GM08714 (cell line): ENCODE data around the gene KIF5C.

Experiments
- H3K4me3 ChIP-seq: fragments of 200-500 bp; sonication (Bioruptor generic); 2 replicates; pipeline ENCODE4 v1.5.1; 2014; ENCODE audit warnings: mild to moderate bottlenecking, low read length, inconsistent platforms
- ZNF274 ChIP-seq: IDR thresholded peaks from 2 replicates; pipeline ENCODE4 v1.6.1; 2012; ENCODE audit warnings: mild to moderate bottlenecking, low read depth, low read length

Gene KIF5C

DNA sequence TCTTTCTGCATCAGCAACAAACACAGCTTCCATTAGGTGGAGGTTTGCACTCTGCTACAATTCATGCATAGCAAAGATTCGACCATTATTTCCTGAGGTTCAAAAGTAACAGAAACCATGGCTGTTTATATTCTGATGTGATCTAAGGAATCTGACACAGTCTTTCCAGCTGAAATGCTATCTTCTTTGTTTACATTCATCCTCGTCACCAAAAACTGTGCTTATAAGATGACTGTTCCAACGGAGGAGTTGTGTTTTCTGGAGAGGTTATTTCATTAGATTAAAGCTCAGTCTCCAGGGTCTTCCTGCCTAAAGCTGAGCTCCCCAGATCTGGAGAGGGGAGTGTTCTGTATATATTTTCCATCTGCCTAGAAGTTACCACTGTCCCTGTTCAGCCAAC, 118.3 kb downstream of the KIF5C start:
- no peak for TF ChIP-seq ZNF274
- H3K4me3 ChIP-seq = no peak overlapping the region

DNA sequence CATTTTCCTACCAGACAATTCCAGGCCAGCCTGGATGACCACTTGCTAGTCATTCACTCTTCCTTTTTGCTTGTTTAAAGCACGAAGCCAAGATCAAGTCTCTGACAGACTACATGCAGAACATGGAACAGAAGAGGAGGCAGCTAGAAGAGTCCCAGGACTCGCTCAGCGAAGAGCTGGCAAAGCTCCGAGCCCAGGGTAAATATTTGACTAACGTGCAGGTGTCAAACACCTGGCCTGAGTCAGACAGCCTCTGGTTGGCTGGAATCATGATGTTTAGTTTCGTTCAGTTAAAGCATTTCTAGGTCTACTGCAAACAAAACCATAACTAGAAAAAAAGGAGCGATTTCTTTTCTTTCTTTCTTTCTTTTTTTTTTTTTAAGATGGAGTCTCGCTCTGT, 119.3 kb downstream of the KIF5C start:
- TF ChIP-seq ZNF274 = no peak
- no peak overlapping the region for H3K4me3 ChIP-seq

DNA sequence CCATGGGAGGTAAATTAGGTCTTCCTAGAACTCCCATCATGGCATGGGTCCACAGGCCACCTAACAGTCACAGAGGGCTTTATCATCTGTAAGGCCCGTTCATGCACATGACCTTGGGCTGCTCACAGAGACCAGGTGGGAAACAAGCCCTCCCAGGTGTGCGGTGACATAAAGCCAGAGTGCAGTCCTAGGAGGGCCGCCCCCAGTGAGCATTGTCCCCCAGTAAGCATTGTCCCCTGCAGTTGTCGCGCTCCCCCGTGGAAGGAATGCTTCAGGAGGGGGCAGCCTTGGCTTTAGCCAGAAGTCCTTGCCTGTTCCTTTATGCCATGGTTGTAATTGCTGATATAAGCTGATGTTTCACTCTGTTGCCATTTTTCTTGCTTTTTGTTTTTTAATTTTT, 121.8 kb downstream of the KIF5C start:
- TF ChIP-seq ZNF274 = no peak
- H3K4me3 ChIP-seq = no peak overlapping the region

DNA sequence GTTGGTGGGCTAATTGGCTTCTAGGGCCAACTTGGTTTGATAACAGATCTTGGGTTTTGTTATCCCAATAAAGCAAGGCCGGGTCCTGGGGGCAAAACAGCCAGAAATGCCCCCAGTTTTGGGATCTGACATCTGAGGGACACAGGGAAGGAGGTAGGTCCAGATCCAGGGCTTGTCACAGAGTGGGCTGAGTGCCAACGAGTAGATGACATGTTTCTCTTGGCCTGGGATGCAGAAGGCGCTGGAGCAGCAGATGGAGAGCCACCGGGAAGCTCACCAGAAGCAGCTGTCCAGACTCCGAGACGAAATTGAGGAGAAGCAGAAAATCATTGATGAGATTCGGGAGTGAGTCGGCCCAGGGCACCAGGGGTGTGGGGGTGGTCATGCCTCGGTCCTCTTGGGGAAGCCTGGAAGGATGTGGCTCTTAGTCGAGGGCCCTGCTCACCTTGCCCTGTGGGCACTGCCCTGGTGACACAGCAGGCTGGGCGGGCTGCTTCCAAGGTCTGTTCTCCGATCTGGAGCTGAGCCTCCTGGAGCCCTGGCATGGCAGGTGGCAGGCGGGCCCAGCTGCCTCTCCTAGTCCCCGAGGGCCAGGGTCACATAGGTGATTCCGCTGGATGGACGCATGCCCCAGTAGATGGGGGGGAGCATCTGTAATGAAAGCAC, 123.3 kb downstream of the KIF5C start:
- no peak overlapping the region for H3K4me3 ChIP-seq
- TF ChIP-seq ZNF274 = no peak

DNA sequence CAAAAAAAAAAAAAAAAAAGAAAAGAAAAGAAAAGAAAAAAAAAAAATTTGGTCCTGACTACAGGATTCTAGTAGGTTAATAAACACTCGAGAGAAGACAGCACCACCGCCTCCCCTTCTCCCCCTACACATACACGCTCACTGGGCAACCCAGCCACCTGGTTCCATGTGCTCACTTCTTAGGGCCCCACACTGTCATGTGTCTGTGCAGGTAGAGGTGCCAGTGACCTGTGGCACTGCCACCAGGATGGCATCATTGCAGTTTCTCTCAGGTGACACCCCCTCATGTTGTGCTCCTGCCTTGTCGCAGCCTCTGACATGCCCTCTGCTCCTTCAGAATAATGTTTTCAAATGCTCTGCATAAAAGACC, 123.8 kb downstream of the KIF5C start:
- no peak overlapping the region for H3K4me3 ChIP-seq
- no peak for TF ChIP-seq ZNF274

DNA sequence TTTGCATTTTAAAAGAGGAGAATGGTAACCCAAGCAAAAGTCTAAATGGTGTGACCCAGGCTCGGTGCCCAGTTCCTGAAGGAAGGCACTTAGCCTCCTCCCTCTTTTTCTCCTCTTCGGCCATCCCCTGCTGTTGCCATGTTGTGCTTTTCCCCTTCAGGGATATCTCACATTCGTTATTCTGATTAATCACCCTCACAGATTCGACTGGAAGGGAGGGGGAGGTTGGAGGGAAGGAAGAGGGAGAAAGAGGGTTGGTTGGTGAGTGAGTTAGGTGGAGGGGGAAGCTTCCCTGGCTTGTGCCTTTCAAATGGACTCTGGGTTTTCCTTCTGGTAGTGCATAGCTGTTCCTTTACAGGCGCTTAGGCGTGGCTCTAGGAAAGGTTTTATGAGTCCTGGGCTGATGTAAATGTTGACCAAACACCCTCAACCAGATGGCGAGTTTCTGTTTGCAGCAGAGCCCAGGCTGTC, 124.5 kb downstream of the KIF5C start:
- no peak for TF ChIP-seq ZNF274

DNA sequence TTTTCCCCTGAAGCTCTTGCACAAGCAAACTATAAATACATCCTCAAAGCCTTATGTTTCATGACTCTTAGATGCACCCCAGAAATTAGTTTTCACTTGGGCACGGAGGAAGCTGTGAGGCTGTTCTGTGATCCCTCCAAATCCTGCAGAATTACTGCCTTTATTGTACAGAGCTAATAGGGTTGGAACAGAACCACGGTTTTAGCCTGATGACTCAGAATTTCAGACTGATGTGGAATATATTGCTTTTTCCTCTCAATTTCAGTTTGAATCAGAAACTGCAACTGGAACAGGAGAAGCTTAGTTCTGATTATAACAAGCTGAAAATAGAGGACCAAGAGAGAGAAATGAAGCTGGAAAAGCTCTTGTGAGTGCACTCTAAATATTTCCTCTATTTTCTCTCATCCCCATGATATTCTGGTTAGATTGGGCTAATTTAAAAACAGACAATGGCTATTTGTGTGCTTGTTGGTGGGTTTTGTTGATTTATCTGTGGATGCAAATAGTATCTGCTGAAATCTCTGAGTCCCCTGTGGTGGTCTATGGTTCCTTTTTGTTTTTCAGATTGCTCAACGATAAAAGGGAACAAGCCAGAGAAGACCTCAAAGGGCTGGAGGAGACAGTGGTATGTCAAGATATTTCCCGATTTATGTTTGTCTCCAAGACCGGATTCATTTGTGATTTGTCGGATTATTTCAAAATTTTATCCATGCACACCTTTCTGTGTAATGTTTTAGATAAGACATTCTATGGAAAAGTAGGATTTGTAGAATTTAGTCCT, 125.3 kb downstream of the KIF5C start:
- no peak overlapping the region for H3K4me3 ChIP-seq
- TF ChIP-seq ZNF274 = no peak

More for the DNA sequence above, 124.5 kb downstream of the KIF5C start:
- H3K4me3 ChIP-seq = no peak overlapping the region

DNA sequence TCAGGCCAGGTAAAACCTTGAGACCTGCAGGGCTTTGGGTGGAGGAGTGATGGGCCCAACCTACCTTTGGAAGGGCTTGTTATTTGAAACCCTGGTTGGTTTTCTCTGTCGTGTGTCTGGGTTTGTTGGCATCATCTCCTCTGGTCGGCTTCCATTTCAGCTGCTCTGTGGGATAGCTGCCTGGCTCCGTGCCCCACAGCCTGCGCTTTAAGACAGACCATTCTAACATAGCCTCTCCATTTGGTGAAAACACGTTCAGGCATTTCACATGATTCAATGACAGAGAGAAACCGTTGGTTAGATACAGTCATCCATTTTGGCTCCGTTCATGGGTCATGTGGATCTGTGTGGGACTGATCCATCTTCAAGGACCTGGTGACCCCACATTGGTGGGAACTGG, 126.5 kb downstream of the KIF5C start:
- no peak overlapping the region for H3K4me3 ChIP-seq
- TF ChIP-seq ZNF274 = no peak

DNA sequence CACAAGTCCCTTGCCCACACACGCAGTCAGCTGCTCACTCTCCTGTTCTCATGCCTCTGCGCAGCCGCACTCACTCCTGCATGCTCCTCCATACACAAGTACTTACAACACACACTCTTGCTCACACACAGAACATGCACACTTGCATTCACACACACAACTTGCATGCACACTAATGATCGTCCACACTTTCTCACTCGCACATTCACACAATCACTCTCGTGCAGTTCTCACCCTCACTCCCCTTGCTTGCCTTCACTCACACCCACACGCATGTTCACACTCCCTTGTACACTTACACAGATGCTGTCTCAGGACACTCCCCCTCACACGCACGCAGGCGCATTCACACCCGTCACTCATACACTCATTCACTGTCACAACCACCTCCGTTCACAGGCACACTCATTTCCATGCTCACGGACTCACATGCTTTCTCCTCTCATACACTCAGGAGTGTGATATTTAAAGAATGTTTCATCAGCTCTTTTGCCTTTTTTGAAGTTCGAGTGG, 127.4 kb downstream of the KIF5C start:
- TF ChIP-seq ZNF274 = no peak
- no peak overlapping the region for H3K4me3 ChIP-seq

DNA sequence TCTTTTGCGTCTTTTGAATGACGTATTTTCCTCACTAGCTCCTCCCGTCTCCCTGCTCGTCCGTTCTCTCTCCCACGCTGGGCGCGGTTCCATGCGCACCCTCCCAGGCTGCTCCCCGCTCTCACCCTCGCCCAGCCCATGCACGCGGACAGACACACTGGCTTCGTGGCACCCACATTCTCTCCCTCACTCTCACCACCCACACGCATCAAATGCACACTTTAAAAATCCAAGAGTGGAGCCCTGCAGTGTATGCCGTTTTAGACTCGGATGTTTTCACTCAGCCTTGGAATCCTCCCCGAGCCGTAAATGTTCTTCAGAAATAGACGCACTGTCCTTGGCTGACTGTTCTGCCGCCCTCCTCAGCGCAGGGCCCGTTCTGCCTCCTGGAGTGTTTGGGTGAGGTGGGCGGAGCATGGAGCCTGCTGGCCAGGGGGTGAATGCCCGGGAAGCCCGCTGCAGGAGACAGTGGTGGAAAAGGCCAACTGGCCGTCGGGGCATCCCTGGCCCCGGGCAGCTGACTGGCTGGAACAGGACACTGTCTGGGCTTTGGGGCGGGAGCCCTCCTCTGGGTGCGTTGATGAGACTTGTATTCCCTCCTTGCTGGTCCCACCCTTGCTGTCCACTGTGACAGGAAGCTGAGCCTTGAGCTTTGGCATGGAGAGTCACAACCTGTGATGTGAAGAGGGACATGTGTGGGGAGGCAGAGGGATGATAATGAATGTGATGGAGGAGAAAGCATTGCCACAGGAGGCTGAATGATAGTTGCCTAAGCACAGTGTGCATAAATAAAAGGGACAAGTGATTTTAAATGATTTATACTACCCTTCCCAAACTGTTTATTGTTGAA, 128.1 kb downstream of the KIF5C start:
- H3K4me3 ChIP-seq = no peak overlapping the region
- TF ChIP-seq ZNF274 = no peak

DNA sequence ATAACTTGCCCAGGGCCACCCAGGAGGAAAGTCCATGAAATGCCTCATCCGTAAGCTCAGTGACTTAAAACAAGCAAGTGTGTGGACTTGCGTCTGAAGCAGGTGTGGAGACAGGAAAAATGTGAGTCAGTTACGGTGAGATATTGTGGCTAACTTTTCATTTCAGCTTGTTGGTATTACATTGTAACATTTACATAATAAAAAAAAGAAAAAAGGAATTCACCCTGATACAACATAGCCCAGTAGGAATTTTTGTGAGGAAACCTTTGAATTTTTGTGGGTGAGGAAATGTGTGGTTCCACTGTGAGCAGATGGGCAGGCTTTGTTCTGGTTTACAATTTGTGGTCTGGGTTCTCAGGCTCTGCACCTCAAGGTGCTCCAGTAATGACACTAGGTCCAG, 129.8 kb downstream of the KIF5C start:
- TF ChIP-seq ZNF274 = no peak

DNA sequence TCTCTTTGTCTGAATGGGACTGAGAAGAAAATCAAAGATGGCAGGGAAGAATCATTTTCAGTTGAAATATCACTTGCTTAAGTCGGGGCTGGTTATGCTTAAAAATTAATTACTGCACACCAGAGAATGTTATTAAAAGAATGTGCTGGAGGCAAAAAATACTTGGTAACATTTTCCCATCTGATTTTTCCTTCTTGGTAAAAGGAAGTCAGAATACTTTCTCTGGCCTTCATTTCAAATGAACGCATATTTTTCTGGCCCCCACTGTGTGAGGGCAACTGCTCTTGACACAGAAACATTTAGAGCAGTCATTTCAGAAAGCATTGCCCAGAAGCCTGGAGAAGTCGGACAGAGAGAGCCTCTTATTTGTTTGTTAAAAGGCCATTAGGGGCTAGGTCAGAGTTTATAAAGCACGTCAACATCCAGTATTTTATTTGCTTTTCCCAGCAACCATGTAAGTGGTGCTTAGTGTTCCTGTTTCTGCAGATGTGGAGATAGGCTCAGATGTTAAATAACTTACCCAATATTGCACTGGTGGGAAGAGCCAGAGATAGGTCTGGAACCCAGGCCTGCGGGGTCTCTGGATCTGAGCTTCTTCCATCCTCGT, 130.5 kb downstream of the KIF5C start:
- TF ChIP-seq ZNF274 = no peak

More for the DNA sequence above, 129.8 kb downstream of the KIF5C start:
- H3K4me3 ChIP-seq = no peak overlapping the region

DNA sequence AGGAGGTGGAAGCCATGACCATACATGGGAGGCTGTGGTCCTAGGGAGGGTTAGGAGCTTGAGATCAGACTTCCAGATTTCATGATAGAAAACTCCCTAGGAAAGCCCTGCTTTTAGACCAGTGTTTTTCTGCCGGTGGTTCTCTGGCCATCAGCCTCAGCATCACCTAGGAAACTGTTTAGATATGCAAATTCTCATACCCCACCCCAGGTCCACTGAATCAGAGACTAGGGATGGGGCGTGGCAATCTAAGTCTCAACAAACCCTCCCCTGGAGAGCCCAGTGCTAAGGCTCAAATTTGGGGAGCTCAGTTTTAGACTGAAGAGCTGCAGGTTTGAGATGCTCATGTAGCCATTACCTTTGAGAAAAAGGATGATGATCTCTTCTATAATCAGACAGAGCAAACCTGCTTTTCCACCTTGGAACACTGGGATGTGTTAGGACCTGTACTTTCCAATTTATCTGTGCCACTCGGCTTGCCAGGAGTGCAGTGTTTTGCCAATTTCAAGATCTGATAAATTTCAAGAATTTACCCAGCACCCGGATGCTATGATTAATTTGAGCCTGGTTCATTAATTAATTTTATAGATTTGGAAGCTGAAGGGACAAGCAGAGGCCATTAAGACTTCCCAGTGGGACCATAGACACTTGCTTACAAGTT, 132.0 kb downstream of the KIF5C start:
- no peak overlapping the region for H3K4me3 ChIP-seq
- TF ChIP-seq ZNF274 = no peak

More for the DNA sequence above, 130.5 kb downstream of the KIF5C start:
- no peak overlapping the region for H3K4me3 ChIP-seq
